Occipital lobe (tissue), 2 donors: Measurements from ENCODE around the gene KAT5. TPM values are rescaled to one million over a fixed set of nuclear protein-coding genes. Genes with fewer than 3 reads are reported as not detected.
"Not testable (repeated sequence)": the region's sequence is repeated elsewhere in the genome, so short reads cannot be mapped to it uniquely, and the experiment has no call there.

Experiments used
- DNase-seq: peaks from one replicate; lab custom pipeline; 2025; lab: John Stamatoyannopoulos, UW
- total RNA-seq: library from RNA; depleted of rRNA; stranded (reverse); fragments of >200 nt; gene quantifications from one replicate; pipeline ENCODE4 v1.2.3, GENCODE V29; 2014

The KAT5 gene
- 43.8 TPM for total RNA-seq

DNA sequence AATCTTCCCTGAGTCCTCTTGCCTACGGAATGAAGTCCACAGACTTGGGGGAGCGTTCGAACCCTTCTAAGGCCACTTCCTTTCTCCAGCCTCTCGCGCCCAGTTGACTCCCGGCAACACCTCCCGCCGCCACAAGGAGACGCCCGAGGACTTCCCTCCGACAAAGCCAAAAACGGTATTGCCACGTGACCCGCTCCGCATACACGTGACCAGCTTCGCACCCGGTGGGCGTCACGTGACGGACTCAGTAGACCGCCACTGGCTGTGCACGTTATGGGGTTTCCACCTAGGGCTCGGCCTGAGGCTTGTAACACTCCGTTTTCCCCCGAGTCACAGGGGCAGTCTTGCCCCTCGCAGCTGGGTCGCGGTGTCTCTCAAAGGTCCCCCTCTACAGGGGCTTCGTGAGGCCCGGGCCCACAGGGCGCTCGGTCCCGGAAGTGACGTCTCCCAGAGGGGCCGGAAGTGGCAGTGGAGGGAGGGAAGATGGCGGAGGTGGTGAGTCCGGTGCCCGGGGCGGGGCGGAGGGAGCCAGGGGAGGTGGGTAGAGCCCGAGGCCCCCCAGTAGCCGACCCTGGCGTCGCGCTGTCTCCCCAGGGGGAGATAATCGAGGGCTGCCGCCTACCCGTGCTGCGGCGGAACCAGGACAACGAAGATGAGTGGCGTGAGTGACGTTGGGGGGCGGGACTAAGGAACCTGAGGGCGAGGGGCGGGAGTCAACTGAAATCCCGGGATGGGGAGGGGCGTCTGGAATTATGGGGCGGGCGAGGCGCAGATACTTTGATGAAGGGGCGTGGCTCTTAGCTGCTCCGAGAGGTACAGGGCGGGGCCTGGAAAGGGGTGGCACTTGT, at the start of gene KAT5:
KAT5 (plus strand) TSS at position 468 of the 848 bp plus-strand sequence; CDS start at position 484, 16 bp downstream.
- peak; percentile 93 for DNase-seq

DNA sequence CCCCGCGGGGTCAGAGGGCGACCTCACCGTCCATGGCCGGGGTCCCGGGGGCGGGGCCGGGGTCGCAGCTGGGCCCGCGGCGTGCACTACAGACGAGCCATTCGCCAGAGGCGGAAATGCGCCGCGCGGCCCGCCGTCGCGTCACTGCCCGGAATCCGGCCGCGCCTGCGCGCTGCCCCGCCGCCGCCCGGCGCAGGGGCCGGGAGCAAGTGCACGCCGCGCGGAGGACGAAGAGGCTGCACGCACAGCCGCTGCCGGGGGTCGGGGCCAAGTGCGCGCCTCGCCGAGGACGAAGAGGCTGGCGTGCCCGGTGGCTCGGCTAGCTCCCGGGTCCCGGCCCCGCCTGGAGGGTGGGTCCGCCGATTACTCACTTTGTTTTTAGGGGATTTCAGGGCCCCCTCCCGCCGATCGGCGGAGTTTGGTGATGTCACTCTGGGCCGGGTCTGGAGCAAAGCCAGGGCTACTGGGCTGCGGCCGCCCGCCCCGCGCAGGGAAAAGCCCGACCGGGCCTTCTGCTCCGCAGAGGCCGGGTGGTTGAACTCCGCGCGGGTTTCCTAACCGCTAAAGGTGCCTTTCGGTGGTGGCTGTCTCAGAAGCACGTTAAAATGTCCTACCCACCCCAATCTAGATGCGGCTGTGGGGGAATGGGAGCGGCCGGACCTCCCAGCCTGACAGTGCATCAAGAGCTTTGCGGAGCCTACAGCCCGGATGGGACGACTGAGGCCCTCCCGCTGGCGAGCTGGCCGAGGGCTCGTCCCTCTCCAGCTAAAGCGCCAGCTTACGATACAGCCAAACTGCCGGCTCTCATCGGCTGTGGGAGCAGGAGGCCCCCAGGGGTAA, 49.0 kb upstream of the KAT5 start, which contains the start of gene RELA:
RELA (minus strand) TSS at position 118 of the 840 bp plus-strand sequence; CDS start at position 34, 84 bp downstream.
- peak; percentile 86 for DNase-seq

DNA sequence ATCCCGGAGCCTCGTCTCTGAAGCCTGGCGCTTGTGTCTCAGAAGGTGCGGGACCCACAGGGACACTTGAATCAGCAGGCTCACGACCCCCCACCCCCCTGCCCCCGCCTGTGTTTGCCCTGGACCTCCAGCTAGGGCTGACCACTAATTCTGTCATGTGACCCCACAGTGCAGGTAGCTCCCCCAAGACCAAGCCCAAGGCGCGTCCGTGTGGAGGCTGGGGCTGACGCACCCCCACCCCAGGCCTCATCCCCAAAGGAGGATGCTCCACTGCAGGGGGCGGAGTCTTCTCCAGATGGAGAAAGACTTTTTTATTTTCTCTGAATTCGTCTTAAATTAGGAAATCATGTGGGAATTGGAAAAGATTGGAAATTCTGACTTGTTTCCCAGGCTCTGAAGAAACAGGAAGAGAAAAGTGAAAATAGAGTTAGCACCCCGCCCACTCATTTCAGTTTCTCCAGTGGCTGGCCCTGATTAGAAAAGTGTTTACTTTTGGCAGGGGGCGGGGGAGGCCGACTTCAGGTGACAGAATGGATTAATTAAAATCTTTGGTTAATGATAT, 48.3 kb upstream of the KAT5 start:
- DNase-seq, result peak; percentile 42

DNA sequence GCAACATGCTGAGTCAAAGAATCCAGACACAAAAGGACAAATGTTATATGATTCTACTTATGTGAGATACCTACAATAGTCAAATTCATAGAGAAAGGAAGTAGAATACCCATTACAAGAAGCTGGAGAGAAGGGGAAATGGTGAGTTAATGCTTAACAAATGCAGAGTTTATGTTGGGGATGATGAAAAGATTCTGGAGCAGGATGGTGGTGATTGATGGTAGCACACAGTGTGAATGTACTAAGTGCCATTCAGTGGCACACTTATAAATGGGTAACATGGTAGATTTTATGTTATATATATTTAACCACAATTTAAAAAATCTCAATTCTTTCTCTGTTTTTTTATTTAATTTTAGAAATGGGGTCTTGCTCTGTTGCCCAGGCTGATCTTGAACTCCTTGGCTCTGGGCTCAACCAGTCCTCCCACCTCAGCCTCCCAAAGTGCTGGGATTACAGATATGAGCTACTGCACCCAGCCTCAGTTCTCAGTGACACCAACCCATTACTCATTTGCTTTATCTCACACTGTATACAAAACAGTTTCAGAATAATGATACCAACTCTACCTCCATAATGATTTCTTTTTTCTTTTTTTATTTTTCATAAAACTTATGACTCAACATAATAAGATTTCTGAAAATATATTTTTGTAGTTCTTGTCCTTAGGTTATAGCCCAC, 39.7 kb upstream of the KAT5 start:
- DNase-seq, result no peak

DNA sequence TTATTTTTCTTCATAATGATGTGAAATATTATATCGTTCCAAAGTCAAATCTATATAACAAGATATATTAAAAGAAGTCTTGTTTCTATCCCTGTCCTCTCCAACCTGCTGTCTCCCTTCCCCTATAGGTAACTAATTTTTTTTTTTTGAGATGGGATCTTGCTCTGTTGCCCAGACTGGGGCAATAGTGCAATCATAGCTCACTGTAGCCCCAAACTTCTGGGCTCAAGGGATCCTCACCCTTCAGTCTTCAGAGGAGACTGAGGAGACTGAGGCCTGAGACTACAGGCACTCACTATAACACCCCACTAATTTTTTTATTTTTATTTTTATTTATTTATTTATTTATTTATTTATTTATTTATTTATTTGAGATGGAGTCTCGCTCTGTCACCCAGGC, 39.1 kb upstream of the KAT5 start:
- DNase-seq, result no peak

DNA sequence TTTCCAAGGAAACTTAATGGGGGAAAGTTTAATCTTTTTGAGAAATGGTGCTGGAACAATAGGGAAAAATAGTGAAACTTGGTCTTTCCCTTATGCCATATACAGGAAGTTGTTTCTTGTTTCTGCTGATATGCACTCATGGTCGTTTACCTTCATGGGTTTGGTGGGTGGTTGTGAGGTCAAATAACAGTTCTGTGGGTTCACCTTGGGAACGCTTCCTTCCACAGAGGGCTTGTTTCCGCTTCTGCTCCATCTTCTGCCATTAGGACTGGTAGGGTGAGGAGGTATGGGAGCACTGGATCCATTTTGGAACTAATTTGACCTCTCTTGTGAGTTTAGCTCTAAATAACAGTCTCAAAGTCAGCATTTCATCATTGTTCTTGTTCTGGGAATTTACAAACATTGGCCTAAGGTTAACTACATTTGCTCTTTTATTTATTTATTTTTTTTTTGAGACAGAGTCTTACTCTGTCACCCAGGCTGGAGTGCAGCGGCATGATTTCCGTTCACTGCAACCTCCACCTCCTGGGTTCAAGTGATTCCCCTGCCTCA, 31.8 kb upstream of the KAT5 start:
- DNase-seq, result no peak

DNA sequence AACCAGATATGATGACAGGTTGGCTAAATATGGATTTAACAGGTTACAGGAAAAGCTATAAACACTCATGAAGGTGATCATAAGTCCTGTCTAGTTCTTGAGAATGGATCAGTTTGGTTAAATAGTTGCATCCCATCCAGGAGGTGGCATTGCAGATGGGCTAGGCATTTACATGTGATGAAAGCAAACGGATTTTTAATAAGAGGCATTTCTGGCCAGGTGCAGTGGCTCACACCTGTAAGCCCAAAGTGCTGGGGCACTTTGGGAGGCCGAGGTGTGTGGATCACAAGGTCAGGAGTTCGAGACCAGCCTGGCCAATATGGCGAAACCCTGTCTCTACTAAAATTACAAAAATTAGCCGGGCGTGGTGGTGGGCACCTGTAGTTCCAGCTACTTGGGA, 28.6 kb upstream of the KAT5 start:
- DNase-seq, result not testable (repeated sequence)

DNA sequence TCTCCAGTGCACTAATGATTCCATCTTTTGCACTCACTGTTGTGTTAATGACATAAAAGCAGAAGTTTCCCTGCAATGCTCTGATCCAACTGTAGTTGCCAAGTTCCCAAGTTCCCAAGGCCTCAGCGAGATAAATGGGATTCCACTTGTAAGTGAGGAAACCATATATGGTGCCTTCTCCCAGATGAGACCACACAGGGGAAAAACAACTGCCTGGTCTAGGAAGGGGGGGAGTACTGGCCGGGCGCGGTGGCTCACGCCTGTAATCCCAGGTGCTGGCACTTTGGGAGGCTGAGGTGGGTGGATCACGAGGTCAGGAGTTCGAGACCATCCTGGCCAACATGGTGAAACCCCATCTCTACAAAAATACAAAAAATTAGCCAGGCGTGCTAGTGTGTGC, 26.1 kb upstream of the KAT5 start:
- DNase-seq, result no peak

DNA sequence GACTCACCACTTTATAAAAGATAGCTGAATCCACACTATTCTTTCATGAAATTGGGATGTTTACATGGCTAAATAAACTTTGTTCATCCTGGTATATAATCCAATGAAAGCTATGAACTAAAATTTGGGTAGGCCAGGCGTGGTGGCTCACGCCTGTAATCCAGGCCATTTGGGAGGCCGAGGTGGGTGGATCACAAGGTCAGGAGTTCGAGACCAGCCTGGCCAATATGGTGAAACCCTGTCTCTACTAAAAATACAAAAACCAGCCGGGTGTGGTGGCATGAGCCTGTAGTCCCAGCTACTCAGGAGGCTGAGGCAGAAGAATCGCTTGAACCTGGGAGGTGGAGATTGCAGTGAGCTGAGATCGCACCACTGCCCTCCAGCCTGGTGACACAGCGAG, 20.2 kb upstream of the KAT5 start:
- not testable (repeated sequence) for DNase-seq

DNA sequence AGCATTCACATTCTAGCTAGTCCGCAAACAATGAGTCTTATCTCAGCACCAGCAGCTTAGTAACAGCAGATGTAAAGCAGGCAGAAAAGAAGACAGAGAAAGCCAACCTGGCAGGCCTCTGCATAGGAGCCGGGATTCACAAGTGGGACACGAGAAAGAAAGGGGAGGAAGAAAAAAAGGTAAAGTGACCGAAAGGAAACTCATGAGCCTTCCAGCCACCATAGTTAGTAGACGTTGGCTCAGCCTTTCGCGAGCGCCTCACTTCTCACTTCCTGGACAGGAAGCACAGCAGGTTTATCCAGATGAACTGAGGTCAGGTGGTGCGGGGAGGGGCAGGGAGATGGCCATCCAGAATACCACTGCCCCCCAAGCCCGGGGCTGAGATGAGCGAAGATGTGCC, 19.7 kb upstream of the KAT5 start:
- DNase-seq, result no peak

DNA sequence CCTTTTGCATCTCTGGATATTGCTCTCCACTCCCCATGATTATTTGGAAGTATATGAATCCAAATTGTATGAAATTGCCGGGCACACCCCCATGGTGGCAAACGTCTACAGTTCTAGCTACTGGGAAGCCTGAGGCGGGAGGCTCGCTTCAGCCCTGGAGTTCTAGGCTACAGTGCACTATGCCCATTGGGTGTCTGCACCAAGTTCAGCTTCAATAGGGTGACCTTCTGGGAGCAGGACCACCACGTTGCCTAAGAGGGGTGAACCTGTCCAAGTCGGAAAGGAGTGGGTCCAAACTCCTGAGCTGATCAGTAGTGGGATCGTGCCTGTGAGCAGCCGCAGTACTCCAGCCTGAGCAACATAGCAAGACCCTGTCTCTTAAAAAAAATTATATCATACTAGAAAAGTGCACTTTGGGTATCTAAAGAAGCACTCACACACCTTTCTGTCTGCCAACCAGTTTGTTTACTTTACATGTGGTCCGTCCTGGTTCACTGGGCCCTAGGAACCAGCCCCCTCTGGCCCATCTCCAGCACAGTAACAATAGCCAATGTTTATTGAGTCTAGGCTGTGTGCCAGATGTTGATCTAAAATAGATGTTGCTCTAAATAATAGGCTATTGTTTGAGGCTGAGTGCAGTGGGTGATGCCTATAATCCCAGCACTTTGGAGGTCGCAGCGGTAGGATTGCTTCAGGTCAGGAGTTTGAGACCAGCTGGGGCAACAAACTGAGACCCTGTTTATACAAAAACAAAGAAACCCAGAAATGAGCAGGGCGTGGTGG, 16.4 kb upstream of the KAT5 start:
- DNase-seq, result no peak

DNA sequence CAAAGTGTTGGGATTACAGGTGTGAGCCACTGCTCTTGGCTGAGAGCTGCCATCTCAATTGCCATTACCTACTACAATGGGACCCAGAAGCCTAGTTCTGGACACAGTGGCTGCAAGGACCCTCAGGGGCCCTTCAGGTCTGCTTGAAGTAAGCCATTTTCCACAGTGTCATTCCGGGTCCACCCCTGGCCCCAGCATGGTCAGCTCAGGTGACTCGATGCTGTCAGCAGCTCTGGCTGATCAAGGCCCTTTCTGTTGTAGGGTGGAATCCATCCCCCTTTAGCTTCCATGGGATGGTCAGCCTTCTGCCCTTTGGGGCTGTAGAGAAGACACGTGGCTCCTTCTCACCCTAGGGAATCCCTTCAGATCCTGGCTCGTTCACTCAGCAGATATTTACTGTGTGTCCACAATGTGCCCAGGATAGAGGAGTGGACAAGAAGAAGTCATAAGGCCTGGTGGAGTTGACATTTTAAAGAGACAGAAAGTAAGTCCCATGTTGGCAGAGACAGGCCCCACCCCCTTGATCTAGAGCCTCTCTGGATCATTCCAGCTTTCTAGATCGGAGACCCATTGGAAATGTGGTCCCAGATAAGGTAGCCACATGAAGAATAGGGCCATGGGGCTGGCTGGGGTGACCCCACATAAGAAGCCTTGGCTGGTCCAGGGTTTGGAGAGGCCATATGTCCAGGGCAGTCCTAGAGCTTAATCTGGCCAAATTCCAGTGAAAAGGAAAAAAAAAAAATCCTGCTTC, 15.1 kb upstream of the KAT5 start:
- no peak for DNase-seq

DNA sequence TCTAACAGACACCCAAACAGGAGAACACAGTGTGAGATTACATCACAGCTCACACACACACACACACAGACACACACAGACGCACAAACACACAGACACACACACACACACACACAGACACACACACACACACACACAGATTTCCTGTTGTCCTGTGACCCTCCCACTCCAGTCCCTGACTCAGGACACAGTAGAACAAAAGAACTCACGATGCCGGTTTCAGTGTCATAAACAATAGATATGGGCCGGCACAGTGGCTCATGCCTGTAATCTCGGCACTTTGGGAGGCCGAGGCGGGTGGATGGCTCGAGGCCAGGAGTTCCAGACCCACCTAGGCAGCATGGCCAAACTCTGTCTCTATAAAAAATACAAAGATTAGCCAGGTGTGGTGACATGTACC, 13.8 kb upstream of the KAT5 start:
- DNase-seq, result no peak

DNA sequence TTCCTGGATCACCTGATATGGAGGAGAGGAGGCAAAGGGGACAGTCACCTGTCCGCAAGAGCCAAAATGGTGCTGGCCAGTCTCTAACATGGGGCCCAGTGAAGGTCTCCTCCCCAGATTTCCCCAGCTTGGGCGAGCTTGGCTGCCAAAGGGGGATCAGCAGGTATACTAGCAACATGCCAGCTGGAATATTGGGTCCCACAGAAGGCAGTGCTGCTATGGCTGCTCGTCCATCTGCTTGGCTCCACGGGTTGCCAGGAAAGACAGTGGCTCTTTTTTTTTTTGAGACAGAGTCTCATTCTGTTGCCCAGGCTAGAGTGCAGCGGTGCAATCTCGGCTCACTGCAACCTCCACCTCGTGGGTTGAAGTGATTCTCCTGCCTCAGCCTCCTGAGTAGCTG, 12.7 kb upstream of the KAT5 start:
- DNase-seq, result no peak

DNA sequence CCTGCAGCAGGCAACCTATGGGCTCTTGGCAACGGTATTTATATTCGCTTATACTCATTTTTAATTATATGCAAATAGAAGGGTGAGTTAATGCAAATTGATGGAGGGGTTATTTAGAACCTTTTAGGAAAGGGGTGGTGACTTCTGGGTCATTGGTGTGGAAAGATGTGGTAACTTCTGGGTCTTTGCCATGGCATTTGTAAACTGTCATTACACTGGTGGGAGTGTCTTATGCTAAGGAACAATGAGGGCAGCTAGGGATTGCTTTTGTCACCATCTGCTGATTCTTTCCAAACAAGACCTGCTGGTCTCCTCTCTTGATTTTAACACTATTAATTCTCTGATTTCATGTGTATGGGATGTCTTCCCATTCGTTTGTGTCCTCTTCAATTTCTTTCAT, 11.7 kb upstream of the KAT5 start:
- no peak for DNase-seq

DNA sequence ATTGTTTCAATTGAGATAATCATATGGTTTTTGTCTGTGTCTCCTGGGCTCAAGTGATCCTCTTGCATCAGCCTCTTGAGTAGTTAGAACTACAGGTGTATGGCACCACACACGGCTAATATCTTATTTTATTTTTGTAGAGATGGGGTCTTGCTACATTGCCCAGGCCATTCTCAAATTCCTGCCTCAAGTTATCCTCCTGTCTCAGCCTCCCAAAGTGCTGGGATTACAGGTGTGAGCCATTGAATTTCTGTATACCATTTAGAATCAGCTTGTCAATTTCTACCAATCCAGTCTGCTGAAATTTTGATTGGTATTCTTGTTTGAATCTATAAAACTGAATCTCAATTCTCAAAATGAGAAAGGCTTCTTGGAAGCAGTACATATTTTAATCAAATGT, 10.4 kb upstream of the KAT5 start:
- DNase-seq, result no peak

DNA sequence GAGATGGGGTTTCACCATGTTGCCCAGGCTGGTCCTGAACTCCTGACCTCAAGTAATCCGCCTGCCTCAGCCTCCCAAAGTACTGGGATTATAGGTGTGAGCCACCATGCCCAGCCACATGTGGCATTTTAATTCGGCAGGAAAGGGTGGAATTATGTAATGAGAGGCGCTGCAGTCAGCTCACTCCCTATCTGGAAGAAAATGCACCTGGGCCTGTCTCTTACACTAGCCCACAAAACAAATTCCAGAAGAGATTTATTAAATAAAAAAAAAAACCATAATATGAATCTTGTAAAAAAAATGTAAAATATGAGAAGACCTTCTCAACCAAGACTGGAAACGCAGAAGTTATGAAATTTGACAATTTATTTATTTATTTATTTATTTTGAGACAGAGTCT, 8.2 kb upstream of the KAT5 start:
- DNase-seq, result no peak

DNA sequence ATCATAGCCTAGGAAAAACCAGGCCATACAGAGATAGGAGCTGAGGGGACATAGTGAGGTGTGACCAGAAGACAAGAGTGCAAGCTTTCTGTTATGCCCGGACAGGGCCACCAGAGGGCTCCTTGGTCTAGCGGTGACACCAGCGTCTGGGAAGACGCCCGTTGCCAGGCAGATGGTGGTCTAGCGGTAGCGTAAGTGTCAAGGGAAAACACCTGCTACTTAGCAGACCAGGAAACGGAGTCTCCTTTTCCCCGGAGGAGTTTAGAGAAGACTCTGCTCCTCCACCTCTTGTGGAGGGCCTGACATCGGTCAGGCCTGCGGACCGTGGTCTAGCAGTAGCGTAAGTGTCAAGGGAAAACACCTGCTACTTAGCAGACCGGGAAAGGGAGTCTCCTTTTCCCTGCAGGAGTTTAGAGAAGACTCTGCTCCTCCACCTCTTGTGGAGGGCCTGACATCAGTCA, 5.7 kb upstream of the KAT5 start:
- DNase-seq, result peak; percentile 29

DNA sequence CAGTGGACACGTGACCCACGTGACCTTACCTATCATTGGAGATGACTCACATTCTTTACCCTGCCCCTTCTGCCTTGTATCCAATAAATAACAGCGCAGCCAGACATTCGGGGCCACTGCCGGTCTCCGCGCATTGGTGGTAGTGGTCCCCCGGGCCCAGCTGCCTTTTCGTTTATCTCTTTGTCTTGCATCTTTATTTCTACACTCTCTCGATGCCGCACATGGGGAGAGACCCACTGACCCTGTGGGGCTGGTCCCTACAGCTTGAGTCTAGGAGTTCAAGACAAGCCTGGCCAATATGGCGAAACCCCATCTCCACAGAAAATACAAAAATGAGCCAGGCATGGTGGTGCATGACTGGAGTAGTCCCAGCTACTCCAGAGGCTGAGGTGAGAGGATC, 5.0 kb upstream of the KAT5 start:
- DNase-seq, result not testable (repeated sequence)

DNA sequence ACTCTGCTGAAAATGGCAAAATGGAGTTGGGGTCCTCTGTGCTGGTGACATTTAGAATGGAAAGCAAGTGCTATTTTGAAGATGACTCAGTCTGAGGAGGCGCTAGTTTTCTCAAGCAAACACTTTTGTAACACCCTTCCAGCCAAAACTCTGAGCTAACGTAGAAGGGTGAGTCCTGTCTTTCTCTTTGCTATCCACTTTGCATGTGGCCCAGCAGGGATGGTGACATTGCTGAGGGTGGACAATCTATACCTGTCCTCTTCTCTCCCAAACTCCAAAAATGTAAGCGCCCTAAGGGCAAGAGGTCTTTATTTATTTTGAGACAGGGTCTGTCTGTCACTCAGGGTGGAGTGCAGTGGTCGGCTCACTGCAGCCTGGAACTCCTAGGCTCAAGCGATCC, 3.6 kb upstream of the KAT5 start:
- no peak for DNase-seq
